G401.6 (cell line): Measurements from ENCODE around the gene LINGO3.
"Not testable (repeated sequence)": the region's sequence is repeated elsewhere in the genome, so short reads cannot be mapped to it uniquely, and the experiment has no call there.

Experiments used
- FAIRE-seq: peaks from 2 replicates; lab custom pipeline; 2012; peaks lifted over from hg19 to GRCh38; lab: Jason Lieb, UNC

LINGO3 gene

GRCh38 chr19:2281265-2282061 is 26.5 kb downstream of the LINGO3 start:
- not testable (repeated sequence) for FAIRE-seq

GRCh38 chr19:2280633-2281264 is 27.2 kb downstream of the LINGO3 start:
- no peak for FAIRE-seq

GRCh38 chr19:2278459-2279158 is 29.3 kb downstream of the LINGO3 start:
- FAIRE-seq: no peak

- no peak for FAIRE-seq
Observed at GRCh38 chr19:2277138-2277537, 30.8 kb downstream of the LINGO3 start.

- no peak for FAIRE-seq
Observed at GRCh38 chr19:2276429-2276986, 31.4 kb downstream of the LINGO3 start.

GRCh38 chr19:2275588-2276428 is 32.1 kb downstream of the LINGO3 start:
- FAIRE-seq: no peak

- no peak for FAIRE-seq
Observed at GRCh38 chr19:2274931-2275535, 32.9 kb downstream of the LINGO3 start.

GRCh38 chr19:2274185-2274711 is 33.7 kb downstream of the LINGO3 start:
- no peak for FAIRE-seq

- FAIRE-seq: peak; percentile 60
Observed at GRCh38 chr19:2273356-2274184, 34.4 kb downstream of the LINGO3 start.

GRCh38 chr19:2271234-2272103 is 36.5 kb downstream of the LINGO3 start:
- no peak for FAIRE-seq

- no peak for FAIRE-seq
Observed at GRCh38 chr19:2270423-2271233, 37.3 kb downstream of the LINGO3 start.

- no peak for FAIRE-seq
Observed at GRCh38 chr19:2270157-2270422, 37.9 kb downstream of the LINGO3 start.

- peak; percentile 80 for FAIRE-seq
Observed at GRCh38 chr19:2269244-2270156, 38.5 kb downstream of the LINGO3 start.

GRCh38 chr19:2268861-2269243 is 39.1 kb downstream of the LINGO3 start:
- FAIRE-seq: peak; percentile 46

GRCh38 chr19:2268480-2268830 is 39.5 kb downstream of the LINGO3 start:
- FAIRE-seq: no peak

- no peak for FAIRE-seq
Observed at GRCh38 chr19:2266183-2266993, 41.6 kb downstream of the LINGO3 start.
